Mucosa of descending colon (tissue), 3 donors: ENCODE measurements around the gene TMUB1. TPM values are rescaled to one million over a fixed set of nuclear protein-coding genes. Genes with fewer than 3 reads are reported as not detected.

ENCODE experiments used
- ATAC-seq: fragments of 200-7000 bp; cut with Tn5 transposase; one replicate; pipeline ENCODE4 v1.9.1; 2020; ENCODE audit warnings: mild to moderate bottlenecking, moderate library complexity
- DNase-seq, 3 donors: peaks; one replicate each; pipeline ENCODE4 v3.0.0-alpha.2; 2020
- H3K36me3 ChIP-seq: fragments of 200-600 bp; one replicate; pipeline ENCODE4 v1.8.0; 2021; ENCODE audit warnings: low read depth, mild to moderate bottlenecking
- H3K4me1 ChIP-seq: fragments of 200-600 bp; one replicate; pipeline ENCODE4 v1.8.0; 2021; ENCODE audit warnings: low read depth, mild to moderate bottlenecking
- H3K4me3 ChIP-seq: fragments of 200-600 bp; one replicate; pipeline ENCODE4 v1.8.0; 2021; ENCODE audit warnings: mild to moderate bottlenecking
- H3K9me3 ChIP-seq: fragments of 200-600 bp; one replicate; pipeline ENCODE4 v1.8.0; 2021; ENCODE audit warnings: mild to moderate bottlenecking
- intact Hi-C, 2 donors: fragments of 100-400 bp; cut with DNase I in 1 of 2; cut with micrococcal nuclease in 1 of 2; formaldehyde crosslinking; loops; one replicate each; pipeline versions ENCODE4 v1.11.0 to v1.11.1; 2022; cut with DNase I, micrococcal nuclease
- total RNA-seq, 3 donors: library from RNA; stranded (reverse); fragmentation: NEBNext Ultra II Directional in 2 of 3; extraction: Animal tissue kit (Norgen Biotek cat#: 25700) in 2 of 3; gene quantifications; one replicate each; pipeline versions ENCODE4 v1.2.1 to v1.2.4, GENCODE V29; 2021 to 2023
- TF ChIP-seq, protein P1 (sequence below): fragments of 200-600 bp; IDR thresholded peaks from one replicate; pipeline ENCODE4 v1.8.0; 2022; ENCODE audit warnings: antibody characterized with exemption, mild to moderate bottlenecking
- donor health status: DM: no; HTN: no; CAD: no; lungs with moderate emphysema.
- donor health status: DM: no; HTN: no; CAD: no.
- donor health status: DM: no; HTN: yes; CAD: no.

The TMUB1 gene
- total RNA-seq, 3 donors from 2014 or later, result 54.2 to 63.7 (median 60.8) TPM

DNA sequence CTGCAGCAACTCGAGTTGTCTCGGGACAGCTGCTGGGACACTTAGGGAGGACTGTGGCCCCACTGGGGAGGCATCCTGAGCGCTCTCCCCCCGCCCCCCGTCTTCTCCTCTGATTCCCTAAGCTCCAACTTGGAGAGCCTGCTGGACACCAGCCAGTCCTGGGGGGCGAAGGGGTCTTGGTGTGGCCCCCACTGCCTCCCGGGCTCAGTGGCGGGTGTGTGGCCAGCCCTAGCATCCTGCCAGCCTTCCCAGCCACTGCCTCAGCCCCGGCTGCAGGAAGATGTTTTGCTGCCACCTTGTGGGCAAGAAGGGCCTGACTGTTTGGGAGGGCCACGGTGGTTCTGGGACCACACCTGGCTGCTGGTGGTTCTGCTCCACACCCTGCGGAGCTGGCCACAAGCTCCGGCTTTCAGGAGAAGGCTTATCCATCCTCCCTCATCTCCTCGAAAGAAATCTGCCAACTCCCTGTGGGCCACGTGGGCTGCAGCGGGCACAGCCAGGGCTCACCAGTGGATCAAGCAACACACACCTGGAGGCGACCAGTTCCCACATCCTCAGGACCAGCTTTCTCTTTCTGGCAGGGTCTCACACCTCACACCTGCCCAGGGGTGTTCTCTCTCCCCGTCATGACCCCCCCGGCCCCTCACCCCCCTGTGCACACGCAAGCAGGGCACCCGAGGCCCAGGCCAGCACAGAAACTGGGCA lies 27.8 kb upstream of the TMUB1 start:
- Histone ChIP-seq H3K4me3 (no peak overlapping the region), H3K9me3 (no peaks in the 10 kb centered on the region), H3K4me1 (peaks cover 14% of the 10 kb centered on the region), H3K36me3 (no peaks in the 10 kb centered on the region)
- TF ChIP-seq, protein P1, sequence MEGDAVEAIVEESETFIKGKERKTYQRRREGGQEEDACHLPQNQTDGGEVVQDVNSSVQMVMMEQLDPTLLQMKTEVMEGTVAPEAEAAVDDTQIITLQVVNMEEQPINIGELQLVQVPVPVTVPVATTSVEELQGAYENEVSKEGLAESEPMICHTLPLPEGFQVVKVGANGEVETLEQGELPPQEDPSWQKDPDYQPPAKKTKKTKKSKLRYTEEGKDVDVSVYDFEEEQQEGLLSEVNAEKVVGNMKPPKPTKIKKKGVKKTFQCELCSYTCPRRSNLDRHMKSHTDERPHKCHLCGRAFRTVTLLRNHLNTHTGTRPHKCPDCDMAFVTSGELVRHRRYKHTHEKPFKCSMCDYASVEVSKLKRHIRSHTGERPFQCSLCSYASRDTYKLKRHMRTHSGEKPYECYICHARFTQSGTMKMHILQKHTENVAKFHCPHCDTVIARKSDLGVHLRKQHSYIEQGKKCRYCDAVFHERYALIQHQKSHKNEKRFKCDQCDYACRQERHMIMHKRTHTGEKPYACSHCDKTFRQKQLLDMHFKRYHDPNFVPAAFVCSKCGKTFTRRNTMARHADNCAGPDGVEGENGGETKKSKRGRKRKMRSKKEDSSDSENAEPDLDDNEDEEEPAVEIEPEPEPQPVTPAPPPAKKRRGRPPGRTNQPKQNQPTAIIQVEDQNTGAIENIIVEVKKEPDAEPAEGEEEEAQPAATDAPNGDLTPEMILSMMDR, result peak; percentile 72
- intact Hi-C loops, result no loop called here
- DNase-seq (peak; percentile 75 to 89 (median 84)), ATAC-seq (peak; percentile 77)

DNA sequence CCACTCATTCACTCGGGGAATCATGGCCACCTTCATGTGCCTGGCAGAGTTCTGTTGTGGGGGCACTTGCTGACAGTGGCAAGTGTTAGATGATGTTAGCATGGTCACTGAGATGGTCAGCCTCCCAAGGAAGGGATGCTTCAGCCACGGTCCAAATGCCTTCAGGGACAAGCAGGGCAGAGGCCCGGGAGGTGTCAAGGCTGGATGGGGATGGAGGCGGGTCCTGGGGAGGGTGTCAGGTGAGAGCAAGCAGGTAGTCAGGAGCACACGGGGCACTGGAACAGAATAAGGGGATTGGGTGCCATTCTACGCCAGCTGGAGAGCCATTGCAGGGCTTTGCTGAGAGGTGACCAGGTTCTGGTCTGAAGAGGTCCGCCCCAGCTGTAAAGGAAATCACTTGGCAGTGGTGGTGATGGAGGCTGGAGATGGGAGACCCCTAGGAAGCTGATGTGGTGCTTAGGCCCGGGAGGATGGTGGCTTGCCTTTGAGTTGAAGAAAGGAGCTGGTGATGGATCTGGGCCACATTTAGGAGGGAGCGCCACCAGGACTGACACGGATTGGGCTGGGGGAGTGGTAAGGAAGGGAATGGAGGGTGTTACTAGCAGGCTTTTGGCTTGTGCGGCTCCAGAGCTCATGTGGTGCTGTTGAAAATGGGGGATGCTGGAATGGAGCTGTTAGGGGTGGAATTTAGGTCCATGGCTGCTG lies 27.1 kb upstream of the TMUB1 start:
- Histone ChIP-seq H3K4me1 (peaks cover 9% of the 10 kb centered on the region), H3K9me3 (no peaks in the 10 kb centered on the region), H3K36me3 (no peaks in the 10 kb centered on the region), H3K4me3 (no peak overlapping the region)
- ATAC-seq (no peak), DNase-seq (no peak)
- intact Hi-C loops, result no loop called here
- TF ChIP-seq, protein P1, result no peak

DNA sequence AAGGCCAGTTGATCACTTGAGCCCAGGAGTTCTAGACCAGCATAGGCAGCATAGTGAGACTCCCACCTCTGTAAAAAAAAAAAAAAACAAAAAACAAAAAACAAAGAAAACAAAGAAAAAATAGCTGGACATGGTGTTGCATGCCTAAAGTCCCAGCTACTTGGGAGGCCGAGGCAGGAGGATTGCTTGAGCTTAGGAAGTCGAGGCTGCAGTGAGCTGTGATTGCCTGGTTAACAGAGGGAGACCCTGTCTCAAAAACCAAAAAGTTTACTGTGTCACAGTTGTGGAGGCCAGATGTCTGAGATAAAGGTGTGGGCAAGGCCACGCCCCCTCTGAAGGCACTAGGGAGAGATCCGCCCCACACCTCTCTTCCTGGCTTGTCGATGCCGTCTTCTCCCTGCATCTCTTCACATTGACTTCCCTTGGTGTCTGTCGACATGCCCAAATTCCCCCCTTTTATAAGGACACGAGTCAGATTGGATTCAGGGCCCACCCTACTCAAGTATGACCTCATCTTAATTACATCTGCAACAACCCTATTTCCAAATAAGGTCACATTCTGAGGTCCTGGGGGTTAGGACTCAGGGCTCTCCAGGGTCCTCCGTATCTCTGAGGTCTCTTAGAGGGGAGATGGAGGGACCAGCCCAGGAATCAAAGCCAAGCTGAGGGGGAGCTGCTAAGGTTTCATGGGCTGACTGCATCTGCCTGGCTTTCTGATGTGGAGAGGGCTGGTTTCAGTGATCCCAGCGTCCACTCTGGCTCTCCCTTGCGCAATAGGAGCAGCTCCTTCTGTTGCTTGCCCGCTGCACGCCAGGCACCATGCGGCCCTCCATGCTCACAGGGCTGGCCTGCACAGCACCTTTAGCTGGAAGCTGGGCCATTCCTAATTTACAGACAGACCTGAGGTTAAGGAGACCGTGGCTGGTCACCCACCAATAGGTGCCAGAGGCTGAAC lies 26.1 kb upstream of the TMUB1 start:
- H3K4me1 ChIP-seq, result peaks cover 9% of the 10 kb centered on the region
- intact Hi-C loops, result no loop called here
- no peaks in the 10 kb centered on the region for H3K36me3 ChIP-seq
- no peaks in the 10 kb centered on the region for H3K9me3 ChIP-seq
- peak in 2 of 3 donors; percentile 31 to 53 for DNase-seq
- peak; percentile 17 for ATAC-seq
- TF ChIP-seq, protein P1, result no peak
- H3K4me3 ChIP-seq, result no peak overlapping the region

GRCh38 chr7:151107882-151108281 lies 24.6 kb upstream of the TMUB1 start:
- intact Hi-C loops, result no loop called here
- Histone ChIP-seq H3K4me3 (no peak overlapping the region), H3K4me1 (no peaks in the 10 kb centered on the region), H3K36me3 (no peaks in the 10 kb centered on the region), H3K9me3 (no peaks in the 10 kb centered on the region)
- no peak for DNase-seq
- TF ChIP-seq, protein P1, result no peak
- no peak for ATAC-seq

DNA sequence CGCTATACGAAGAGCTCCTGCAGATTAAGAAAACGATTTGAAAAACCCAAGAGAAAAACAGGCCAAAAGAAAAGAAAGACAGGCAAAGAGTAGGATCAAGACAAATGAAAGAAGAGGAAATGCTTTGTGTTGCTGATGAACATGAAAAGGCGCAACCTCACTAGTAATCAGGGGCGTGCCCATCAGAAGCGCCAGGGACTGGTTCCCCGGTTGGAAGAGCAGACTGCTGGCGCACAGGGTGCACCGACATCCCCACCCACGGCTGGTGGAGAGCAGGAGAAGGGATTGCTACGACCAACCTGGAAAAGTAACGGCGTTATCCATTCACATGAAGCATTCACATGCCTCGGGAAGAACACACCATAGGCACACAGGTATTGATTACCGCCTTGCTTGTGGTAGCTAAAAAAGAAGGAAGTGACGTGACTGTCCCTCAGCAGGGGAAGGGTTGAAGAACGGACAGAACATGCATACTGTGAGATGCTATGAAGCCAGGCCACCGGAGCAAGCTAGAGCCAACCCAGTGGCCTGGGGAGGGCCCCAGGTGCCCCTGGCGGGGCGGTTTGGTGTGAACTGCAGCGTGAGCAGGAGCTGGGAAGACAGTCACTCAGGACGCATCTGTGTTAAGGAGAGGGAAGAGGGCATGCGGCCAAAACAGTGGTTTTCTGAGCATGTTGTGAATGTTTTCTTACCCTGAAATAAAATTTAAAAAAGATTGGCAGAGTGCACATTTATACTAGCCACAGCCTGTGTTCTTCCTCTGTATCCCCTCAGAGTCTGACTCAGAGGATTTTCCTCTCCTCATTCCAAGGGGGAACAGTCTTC lies 21.3 kb upstream of the TMUB1 start:
- no peaks in the 10 kb centered on the region for H3K36me3 ChIP-seq
- H3K9me3 ChIP-seq, result no peaks in the 10 kb centered on the region
- H3K4me1 ChIP-seq, result no peaks in the 10 kb centered on the region
- H3K4me3 ChIP-seq, result no peak overlapping the region
- DNase-seq (no peak), ATAC-seq (no peak)
- TF ChIP-seq, protein P1, result no peak
- intact Hi-C loops, result no loop called here
